ENCODE measurements around the gene TMEM120B. TPM values are rescaled to one million over a fixed set of nuclear protein-coding genes. Genes with fewer than 3 reads are reported as not detected.

Gene TMEM120B
- total RNA-seq, 2 experiments from 2014 or later: 12.4 to 21.5 TPM

- H3K79me2 ChIP-seq (ENCODE audit: insufficient read depth, low read depth, low read length): peaks cover 32% of the 10 kb centered on the region; the same call in 1 of the 2 replicates
Measured at GRCh38 chr12:121802843-121803698, 90.5 kb downstream of the TMEM120B start.

GRCh38 chr12:121803861-121804416 is 91.4 kb downstream of the TMEM120B start, which contains the start of gene SETD1B:
Gene SETD1B, plus strand, starts transcription at chr12:121804009. Its CDS starts 729 bp downstream, at chr12:121804738.
- H3K4me3 ChIP-seq (ENCODE audit: low read depth, low read length, poor library complexity, severe bottlenecking): peak within 1 kb of the TSS; percentile 75
- H3K27ac ChIP-seq (ENCODE audit: low read depth, low read length, poor library complexity, severe bottlenecking): peak within 1 kb of the TSS; percentile 95
- CTCF ChIA-PET (ENCODE audit: unreplicated experiment): interaction anchor here (1.0 to 1.3 kb wide), 2 partner anchors 9 to 84 kb away, joined by 7 read pairs; no protein-coding TSS in a partner anchor
- no peaks in the 10 kb centered on the region for H3K9me2 ChIP-seq (ENCODE audit: insufficient read depth, low read length)
- H3K9me3 ChIP-seq (ENCODE audit: low read length): no peaks in the 10 kb centered on the region
- peak within 1 kb of the TSS; percentile 99 for H3K4me2 ChIP-seq (ENCODE audit: low read length)
- H2AFZ ChIP-seq (ENCODE audit: low read length): peak within 1 kb of the TSS; percentile 35
- H3K36me3 ChIP-seq (ENCODE audit: insufficient read depth, low read length): peaks cover 17% of the 10 kb centered on the region
- TF ChIP-seq CTCF (conservative IDR thresholded peaks at IDR 0.05; ENCODE audit: low read length): no peak
- no peak for TF ChIP-seq EZH2phosphoT487 (IDR thresholded peaks at IDR 0.05; ENCODE audit: borderline replicate concordance, low read depth, low read length)
- peaks cover 6% of the 10 kb centered on the region; the same call in 1 of the 2 replicates for H4K20me1 ChIP-seq (ENCODE audit: insufficient read depth, low read length)
- H3K79me2 ChIP-seq (ENCODE audit: insufficient read depth, low read depth, low read length): peaks cover 32% of the 10 kb centered on the region; the same call in 1 of the 2 replicates
- peak; percentile 79 for DNase-seq (ENCODE audit: low spot score)
- BruUV-seq (replicated peaks): no TSS peak
- peaks cover 64% of the 10 kb centered on the region for H3K4me1 ChIP-seq (ENCODE audit: insufficient read depth, low read length, poor library complexity, severe bottlenecking)
- intact Hi-C loops (cut with micrococcal nuclease; ENCODE audit: unreplicated experiment): loop anchor here (2.0 to 5.0 kb wide), 3 partner anchors 177 to 203 kb away; partner anchors contain the start of gene ORAI1
- POLR2A ChIA-PET: interaction anchor here (0.6 to 2.9 kb wide), 5 partner anchors 14 to 1429 kb away, joined by 3 to 10 read pairs (median 4); partner anchors contain the start of gene MPHOSPH9

More at GRCh38 chr12:121802843-121803698, 90.5 kb downstream of the TMEM120B start:
- Histone ChIP-seq H3K4me3 (ENCODE audit: low read depth, low read length, poor library complexity, severe bottlenecking) (peak overlapping the region; percentile 75), H4K20me1 (ENCODE audit: insufficient read depth, low read length) (peaks cover 6% of the 10 kb centered on the region; the same call in 1 of the 2 replicates), H3K4me2 (ENCODE audit: low read length) (peak overlapping the region; percentile 99), H3K36me3 (ENCODE audit: insufficient read depth, low read length) (peaks cover 16% of the 10 kb centered on the region; the same call in 1 of the 2 replicates), H3K27ac (ENCODE audit: low read depth, low read length, poor library complexity, severe bottlenecking) (peak overlapping the region; percentile 95), H3K4me1 (ENCODE audit: insufficient read depth, low read length, poor library complexity, severe bottlenecking) (peaks cover 70% of the 10 kb centered on the region), H3K9me2 (ENCODE audit: insufficient read depth, low read length) (no peaks in the 10 kb centered on the region), H3K9me3 (ENCODE audit: low read length) (no peaks in the 10 kb centered on the region), H2AFZ (ENCODE audit: low read length) (peak overlapping the region; percentile 35)
- no TSS peak for BruUV-seq (replicated peaks)
- CTCF ChIA-PET (ENCODE audit: unreplicated experiment): interaction anchor here (0.5 to 2.6 kb wide), 2 partner anchors 10 to 25 kb away, joined by 8 to 13 read pairs; partner anchors contain the start of gene RHOF
- TF ChIP-seq EZH2phosphoT487 (IDR thresholded peaks at IDR 0.05; ENCODE audit: borderline replicate concordance, low read depth, low read length): no peak
- no peak for TF ChIP-seq CTCF (conservative IDR thresholded peaks at IDR 0.05; ENCODE audit: low read length)
- DNase-seq (ENCODE audit: low spot score): peak; percentile 93
- intact Hi-C loops (cut with micrococcal nuclease; ENCODE audit: unreplicated experiment): loop anchor here (2.0 to 5.0 kb wide), 3 partner anchors 176 to 204 kb away; partner anchors contain the start of gene ORAI1
- POLR2A ChIA-PET: interaction anchor here (0.6 to 3.0 kb wide), 14 partner anchors 9 to 1430 kb away, joined by 3 to 19 read pairs (median 4); partner anchors contain the start of genes MPHOSPH9 and RHOF

Data from OCI-LY7 (cell line).